NCI-H748 (cell line): ENCODE data around the gene DAPK1.
"Not testable (repeated sequence)": the region's sequence is repeated elsewhere in the genome, so short reads cannot be mapped to it uniquely, and the experiment has no call there.

Experiments
- DNase-seq: peaks from one replicate; lab custom pipeline; 2025; ENCODE audit not compliant: unreplicated experiment; lab: John Stamatoyannopoulos, UW

Gene DAPK1

DNA sequence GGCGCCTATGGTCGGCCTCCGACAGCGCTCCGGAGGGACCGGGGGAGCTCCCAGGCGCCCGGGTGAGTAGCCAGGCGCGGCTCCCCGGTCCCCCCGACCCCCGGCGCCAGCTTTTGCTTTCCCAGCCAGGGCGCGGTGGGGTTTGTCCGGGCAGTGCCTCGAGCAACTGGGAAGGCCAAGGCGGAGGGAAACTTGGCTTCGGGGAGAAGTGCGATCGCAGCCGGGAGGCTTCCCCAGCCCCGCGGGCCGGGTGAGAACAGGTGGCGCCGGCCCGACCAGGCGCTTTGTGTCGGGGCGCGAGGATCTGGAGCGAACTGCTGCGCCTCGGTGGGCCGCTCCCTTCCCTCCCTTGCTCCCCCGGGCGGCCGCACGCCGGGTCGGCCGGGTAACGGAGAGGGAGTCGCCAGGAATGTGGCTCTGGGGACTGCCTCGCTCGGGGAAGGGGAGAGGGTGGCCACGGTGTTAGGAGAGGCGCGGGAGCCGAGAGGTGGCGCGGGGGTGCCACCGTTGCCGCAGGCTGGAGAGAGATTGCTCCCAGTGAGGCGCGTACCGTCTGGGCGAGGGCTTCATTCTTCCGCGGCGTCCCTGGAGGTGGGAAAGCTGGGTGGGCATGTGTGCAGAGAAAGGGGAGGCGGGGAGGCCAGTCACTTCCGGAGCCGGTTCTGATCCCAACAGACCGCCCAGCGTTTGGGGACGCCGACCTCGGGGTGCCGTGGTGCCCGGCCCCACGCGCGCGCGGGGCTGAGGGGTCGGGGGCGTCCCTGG lies 561 bp downstream of the DAPK1 start:
- DNase-seq = peak; percentile 76

GRCh38 chr9:87498811-87499360 lies 1.2 kb downstream of the DAPK1 start:
- DNase-seq = peak; percentile 62

GRCh38 chr9:87499424-87500017 lies 1.9 kb downstream of the DAPK1 start:
- DNase-seq = no peak

GRCh38 chr9:87500491-87501270 lies 3.0 kb downstream of the DAPK1 start:
- DNase-seq = no peak

DNA sequence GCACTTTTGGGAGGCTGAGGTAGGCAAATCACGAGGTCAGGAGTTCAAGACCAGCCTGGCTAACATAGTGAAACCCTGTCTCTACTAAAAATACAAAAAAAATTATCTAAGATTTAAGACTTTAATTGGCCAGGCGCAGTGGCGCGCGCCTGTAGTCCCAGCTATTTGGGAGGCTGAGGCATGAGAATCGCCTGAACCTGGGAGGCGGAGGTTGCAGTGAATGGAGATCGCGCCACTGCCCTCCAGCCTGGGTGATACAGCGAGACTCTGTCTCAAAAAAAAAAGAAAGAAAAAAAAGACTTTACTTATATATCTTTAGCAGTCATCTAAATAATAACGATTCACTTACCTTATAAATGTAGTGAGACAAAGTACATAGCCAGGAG lies 3.6 kb downstream of the DAPK1 start:
- DNase-seq = not testable (repeated sequence)

- DNase-seq = no peak
These were observed 4.1 kb downstream of the DAPK1 start for GRCh38 chr9:87501806-87502205.

DNA sequence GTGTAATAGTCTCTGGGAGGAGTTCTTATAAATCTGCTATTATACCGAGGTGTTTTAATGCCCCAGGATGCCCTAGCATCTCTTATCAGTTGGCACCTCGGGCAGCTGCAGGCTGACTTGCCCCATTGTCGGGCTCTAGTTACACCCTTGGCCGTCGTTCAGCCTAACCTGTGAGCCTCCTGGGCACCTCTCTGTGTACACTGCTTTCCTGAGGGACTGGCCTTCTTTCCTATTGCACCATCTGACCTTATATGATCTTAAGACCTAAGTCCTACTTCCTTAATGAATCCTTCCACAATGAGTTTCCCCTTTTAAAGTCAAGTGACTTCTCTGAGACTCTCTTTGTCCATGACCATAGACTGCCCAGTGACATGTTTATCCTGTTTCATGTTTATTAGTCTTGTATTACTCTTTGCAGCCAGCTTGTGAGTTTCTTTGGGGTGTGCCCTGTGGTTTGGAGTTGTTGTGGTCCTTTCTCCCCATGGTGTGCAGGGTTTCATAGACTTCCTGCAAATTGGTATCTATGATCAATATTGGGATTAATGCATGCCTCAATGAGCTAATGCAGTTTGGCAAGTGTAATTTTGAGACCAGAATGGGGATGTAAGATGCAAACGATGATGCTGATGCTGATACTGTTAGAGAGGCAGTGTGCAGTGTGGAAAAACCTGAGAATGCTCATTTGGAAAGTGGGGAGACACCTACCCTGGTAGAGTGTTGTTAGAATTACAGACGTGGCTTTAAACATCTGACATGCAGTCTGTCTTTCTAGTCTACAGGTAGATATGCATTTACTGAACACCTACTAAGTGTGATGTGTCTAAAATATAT lies 4.9 kb downstream of the DAPK1 start:
- DNase-seq = no peak

- no peak for DNase-seq
These were observed 5.8 kb downstream of the DAPK1 start for GRCh38 chr9:87503430-87503829.

- DNase-seq = no peak
These were observed 6.3 kb downstream of the DAPK1 start for GRCh38 chr9:87503927-87504326.

DNA sequence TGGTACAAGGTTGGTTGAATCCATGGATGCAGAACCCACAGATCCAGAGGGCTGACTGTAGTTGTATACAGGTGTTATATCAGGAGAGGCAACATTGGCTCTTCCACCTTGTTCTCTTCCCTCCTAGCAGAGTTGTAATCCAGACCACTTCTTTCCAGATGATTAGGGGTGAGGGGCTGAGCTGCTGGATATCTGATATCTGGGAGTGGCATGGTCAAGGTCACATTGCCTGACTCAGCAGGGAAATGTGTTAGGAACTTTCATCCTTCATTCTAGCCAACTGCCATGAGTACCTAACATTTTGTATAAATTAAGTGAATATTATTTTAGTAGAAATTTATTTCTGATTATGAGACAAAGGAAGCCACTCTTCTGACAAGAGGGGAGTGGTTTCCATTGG lies 7.3 kb downstream of the DAPK1 start:
- no peak for DNase-seq

GRCh38 chr9:87505869-87506678 lies 8.4 kb downstream of the DAPK1 start:
- DNase-seq = no peak

DNA sequence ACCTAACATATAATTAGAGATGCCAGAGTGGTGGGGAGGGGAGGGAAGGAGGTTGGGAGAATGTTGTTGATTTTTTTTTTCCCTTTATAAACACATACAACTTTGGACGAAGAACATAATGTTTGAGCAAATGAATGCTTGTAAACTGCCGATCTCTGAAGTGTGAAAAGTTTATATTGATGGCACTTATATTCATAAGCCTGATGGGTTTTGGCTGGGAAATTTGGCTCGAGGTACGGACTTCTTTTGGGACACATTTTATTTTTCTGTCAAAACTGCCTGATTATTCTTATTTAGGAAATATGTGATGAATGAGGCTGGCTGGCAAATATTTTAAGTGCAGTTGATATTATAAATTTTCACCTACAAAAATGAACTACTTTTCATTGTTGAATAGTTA lies 9.9 kb downstream of the DAPK1 start:
- DNase-seq = no peak

DNA sequence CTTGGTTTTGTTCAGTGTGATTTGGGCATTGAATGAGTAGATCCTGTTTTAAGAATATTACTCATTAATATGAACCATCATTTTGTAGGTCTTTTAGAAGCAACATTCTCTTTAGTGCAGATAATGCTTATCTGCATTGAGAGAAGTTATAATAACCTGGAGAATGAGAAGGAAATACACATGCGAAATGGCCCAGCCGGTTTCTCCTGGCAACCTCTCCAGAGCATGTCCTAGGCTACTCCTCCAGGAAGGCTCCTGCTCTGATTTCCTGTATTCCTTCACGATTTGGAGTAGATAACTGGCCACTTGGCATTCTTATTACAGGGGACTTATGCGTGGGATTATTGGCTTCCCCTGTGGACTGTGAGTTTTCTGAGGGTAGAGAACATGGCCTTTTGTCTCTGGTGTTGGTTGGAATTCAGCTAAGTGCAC lies 12.6 kb downstream of the DAPK1 start:
- DNase-seq = no peak

DNA sequence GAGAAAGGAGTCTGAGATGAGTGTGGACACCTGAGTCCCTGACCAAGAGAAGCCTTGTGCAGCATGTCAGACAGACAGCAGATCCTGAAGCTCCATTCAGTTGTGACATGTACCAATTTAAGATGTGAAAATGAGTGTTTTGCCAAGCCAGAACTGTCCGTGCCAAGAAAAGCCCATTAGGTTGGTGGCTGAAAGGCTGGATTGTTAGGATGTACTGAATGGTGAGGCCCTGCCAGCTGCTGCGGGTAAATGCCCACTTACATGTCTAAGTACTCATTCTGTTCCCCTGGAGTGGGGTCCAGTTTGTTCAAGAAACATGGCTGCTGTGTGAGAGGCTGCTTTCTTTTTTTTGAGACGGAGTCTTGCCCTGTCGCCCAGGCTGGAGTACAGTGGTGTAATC lies 14.6 kb downstream of the DAPK1 start:
- no peak for DNase-seq

GRCh38 chr9:87513161-87513560 lies 15.5 kb downstream of the DAPK1 start:
- no peak for DNase-seq

GRCh38 chr9:87513880-87514535 lies 16.3 kb downstream of the DAPK1 start:
- DNase-seq = no peak

- DNase-seq = no peak
These were observed 17.3 kb downstream of the DAPK1 start for GRCh38 chr9:87515006-87515405.

DNA sequence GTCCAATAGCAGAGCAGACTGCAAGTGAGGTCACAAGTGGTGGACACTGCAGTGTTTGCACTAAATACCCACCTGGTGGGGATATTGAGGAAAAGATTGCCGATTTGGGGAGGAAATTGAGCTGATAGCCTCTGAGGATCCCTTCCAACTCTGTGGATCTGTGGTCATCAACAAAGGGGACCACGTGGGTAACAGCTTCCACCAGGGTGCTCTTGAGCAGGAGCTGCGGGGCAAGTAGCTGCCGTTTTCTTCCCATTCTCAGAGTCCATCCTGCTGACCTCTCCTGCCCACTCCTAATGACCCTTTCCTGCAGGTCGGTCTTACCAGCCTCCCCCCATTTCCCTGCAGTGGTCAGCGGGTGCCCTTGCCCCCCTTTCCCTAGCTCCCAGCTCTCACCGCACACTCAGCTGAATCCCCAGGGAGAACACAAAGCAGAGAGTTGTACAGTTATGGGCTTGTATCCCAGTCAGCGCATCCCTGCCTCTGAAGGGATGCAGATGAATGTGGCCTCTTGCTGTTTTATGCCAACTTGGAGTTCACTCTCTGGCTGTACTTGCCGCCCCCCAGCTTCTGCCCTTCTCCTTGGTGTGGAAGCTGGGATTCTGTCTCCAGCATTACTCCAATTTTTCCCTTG lies 18.0 kb downstream of the DAPK1 start:
- no peak for DNase-seq
